Non-pigmented ciliary epithelial cell (primary cell): ENCODE data around the gene PDZRN3.

Experiments
- DNase-seq: peaks from one replicate; pipeline ENCODE4 v3.0.0-alpha.2; 2010; ENCODE audit warnings: low read depth

The PDZRN3 gene

GRCh38 chr3:73520931-73521461 is 103.7 kb downstream of the PDZRN3 start:
- DNase-seq = no peak

DNA sequence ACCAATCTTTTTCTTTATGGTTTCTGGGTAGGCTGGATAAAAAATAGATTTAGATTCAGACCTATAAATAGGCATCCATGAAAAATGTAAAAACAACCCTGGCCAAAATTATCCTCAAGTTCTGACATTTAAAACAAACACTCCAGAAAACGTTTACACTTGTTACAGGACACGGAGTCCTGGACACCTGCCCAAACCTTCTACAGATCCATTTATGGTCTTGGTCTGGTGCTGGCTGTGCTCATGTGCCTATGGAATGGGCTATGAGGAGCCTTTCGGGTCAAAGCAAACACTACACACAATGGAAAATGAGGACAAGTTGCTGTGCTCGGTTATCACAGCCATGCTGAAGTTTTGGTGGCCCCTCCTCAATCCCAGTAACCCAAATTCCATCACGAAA is 108.1 kb downstream of the PDZRN3 start:
- no peak for DNase-seq

- no peak for DNase-seq
Measured at GRCh38 chr3:73513260-73513659, 111.5 kb downstream of the PDZRN3 start.

GRCh38 chr3:73511571-73512525 is 112.9 kb downstream of the PDZRN3 start:
- no peak for DNase-seq

GRCh38 chr3:73510784-73511183 is 114.0 kb downstream of the PDZRN3 start:
- DNase-seq = no peak

DNA sequence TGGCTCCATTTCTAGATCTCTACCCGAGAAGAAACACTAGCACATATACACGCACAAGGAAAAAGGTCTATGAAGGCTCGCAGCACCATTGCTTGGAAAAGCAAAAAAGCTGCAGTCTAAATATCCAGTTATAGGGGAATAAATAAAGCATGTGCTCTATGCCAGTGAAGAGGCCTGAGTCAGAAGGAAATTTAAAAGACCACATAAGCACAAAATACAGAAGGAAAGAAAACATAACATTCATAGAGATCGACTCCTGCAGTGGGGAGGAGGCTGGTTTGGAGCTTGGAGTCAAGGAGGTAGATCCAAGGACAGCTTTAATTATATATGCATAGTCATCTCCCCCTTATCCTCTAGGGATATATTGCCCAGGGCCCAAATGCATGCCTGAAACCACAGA is 114.4 kb downstream of the PDZRN3 start:
- DNase-seq = no peak

GRCh38 chr3:73509816-73510215 is 114.9 kb downstream of the PDZRN3 start:
- DNase-seq = no peak

DNA sequence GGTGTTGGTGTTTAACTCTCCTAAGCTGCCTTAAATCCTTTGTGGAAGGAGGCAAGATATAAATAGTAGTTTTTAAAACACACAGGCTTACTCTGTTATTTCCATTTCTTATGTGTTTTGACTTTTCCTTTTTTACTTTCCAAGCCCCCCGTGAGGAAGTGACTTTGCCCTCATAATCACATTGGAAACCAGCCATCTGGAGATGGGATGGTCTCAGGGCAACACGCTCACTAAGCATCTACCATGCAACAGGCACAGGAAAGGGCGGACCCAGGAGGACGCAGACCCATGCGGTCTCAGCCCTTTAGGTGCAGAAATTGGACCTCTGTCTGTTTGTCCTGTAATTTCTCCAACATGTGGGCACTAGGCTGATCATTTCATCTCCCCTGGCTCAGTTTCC is 115.7 kb downstream of the PDZRN3 start:
- DNase-seq = no peak

DNA sequence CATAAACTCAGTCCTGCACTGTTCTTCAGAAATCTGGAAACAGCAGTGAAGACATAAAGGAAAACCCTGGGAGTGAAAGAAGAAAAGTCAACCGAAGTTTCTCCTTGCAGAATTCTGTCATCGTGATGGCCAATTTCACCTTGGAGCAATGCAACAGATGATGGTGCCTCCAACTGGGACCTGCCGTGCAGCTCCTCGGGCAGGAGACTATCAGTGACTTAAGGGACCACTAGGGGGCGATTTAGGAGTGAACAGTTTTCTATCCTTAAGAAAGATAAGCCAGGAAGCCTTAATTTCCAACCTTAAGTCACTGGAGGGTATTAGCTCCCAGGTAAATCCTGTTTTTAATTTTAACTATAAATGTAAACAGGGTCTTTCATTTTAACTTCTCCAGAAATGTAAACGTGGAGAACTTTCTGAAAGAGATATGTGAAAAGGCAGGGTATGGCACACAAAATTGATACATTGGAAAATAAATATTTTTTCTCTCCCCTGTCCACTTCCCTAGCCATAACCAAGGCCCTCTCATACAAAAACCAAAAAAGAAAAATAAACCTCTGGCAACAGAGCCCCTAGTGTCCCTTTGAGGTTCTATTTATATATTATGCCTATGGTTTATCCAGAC is 116.3 kb downstream of the PDZRN3 start:
- DNase-seq = no peak

DNA sequence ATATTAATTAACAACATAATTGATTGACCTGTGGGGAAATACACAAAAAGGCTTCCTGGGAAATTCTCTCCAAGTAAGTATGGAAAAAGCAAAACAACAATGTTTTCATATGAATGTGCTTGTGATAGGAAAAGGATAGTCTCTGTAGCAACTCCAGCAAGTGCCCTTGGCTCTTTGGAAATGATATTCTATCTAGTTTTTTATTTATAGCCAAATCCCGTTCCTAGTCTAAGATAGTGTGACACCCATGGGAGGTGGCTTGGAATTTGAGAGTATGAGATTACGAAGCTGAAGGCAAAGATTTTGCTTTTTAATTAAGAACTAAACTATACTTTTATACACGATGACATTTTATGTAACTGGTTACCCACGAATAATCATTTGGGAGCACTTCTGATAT is 119.9 kb downstream of the PDZRN3 start:
- no peak for DNase-seq

DNA sequence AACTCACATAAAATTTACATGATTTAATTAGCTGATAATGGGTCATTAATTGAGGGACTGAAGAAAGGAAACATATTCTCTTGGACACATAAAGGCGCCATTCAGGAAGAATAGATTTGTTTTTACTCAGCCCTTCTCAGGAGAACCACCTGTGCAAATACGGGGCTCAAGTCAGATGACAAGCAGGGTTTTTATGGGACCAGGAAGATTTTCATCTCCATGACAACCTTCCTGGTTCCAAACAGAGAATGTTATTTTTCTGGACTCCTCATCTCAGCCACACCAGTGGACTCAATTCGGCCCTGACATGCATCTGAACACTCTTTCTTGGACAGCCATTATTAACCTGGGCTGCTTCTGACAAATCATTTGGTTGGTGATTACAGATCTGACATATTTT is 120.5 kb downstream of the PDZRN3 start:
- DNase-seq = no peak

- DNase-seq = no peak
Measured at GRCh38 chr3:73503781-73504180, 121.0 kb downstream of the PDZRN3 start.

DNA sequence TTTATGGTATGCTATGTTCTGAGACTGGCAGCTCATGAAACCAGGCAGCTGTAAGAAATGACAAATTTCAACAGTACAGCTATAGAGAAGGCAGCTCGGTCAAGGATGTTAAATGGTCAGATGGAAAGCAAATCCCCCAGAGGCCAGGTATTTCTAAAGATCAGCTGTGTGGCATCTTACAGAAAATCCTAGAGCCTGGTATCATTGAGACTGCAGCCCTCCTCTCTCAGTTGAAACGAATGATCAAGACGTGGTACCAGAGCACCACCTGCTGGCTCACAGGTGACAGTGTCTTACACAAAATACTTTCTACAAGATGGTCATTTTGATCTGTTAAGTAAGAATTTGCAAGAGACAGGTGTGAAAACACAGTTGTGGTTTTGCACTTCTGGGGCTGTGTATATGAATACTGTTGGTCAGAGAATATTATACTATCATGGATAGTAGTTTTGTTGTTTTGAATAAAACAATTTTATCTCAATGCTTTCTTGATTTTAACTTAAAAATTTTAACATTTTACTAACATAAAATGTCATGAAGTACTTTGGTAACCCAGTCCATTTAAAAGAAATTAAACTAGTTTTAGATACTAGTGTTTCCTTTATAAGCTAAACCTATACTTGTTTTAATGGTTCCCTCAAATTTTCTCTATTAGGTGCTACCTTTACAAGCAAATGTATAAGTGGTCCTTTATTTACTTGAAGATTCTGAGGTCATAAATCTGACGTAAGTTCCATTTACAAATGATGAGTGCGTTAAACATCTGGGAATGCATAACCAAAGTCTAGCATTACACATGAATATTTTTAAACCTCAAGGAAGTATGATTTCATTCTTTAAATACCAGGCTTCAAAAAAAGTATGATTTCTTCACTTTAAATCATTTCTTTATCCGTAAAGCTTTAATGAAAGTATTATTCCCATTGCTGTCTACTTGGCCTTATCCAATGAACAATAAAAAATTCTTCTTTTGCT is 121.8 kb downstream of the PDZRN3 start:
- DNase-seq = peak; percentile 88

DNA sequence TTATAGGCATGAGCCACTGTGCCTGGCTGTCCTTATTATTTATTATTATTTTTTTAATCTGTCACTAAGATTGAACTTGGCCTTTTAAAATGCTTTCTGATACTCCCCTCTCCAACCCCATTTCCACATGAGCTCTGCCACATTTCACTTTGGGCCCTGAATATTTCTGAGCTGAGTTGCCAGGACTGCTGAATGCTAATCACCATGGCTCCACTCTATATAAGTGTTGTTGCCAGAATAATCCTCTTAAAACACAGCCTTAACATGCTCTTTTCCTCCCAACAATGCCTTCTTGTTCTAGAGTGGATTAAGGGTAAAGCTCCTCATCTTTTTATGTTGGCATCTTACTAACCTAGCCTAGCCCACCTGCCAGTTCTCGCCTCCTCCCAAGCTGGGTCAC is 124.4 kb downstream of the PDZRN3 start:
- DNase-seq = no peak

DNA sequence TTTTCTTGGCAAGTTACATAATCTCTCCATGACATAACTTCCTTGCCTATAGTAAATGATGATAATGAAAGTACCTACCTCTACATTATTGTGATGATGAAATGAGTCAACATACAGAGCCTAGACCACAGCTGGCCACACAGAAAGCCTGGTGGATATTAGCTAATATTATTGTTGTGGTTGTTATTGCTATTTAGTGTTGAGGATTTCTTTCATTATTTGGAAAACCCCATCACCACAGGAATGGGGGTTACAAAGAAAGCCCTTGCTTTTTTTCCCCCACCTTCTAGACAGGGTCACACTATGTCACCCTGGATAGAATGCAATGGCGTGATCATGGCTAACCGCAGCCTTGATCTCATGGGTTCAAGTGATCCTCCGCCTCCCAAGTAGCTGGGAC is 125.0 kb downstream of the PDZRN3 start:
- no peak for DNase-seq

DNA sequence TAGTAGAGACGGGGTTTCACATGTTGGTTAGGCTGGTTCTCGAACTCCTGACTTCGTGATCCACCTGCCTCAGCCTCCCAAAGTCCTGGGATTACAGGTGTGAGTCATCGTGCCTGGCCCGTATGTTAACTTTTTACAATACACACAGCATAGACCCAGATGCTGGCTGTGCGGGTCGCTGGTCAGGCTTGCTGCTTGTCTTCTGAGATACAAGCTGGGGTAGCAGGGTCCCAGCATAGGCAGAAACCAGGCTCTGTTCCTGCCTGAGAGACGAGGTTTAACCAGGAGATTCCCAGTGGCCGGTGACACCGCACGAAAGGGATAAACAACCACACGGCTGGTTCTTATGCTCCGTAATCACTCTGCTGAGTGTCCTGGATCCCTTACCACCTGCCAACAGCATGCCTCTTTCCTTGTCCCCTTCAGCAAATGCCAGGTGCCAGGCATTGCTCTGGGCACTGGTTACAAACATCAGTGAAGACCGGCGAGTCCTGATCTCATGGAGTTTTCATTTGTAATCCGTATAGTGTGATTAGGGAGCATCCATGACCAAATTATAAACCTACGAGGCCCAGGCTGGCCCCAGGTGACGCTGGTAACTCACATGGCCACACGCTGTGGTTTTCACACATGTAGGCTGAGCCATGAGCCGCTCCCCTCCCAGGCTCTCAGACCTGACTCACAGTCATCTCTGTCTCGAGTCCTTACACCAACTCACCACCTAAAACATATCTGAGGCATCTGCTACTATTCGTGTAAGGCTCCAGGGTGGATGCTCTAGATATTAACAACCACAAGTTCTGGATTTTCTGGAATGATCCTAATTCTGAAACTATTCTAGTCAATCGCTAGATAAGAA is 125.7 kb downstream of the PDZRN3 start:
- DNase-seq = no peak

GRCh38 chr3:73497646-73498406 is 126.9 kb downstream of the PDZRN3 start:
- no peak for DNase-seq

DNA sequence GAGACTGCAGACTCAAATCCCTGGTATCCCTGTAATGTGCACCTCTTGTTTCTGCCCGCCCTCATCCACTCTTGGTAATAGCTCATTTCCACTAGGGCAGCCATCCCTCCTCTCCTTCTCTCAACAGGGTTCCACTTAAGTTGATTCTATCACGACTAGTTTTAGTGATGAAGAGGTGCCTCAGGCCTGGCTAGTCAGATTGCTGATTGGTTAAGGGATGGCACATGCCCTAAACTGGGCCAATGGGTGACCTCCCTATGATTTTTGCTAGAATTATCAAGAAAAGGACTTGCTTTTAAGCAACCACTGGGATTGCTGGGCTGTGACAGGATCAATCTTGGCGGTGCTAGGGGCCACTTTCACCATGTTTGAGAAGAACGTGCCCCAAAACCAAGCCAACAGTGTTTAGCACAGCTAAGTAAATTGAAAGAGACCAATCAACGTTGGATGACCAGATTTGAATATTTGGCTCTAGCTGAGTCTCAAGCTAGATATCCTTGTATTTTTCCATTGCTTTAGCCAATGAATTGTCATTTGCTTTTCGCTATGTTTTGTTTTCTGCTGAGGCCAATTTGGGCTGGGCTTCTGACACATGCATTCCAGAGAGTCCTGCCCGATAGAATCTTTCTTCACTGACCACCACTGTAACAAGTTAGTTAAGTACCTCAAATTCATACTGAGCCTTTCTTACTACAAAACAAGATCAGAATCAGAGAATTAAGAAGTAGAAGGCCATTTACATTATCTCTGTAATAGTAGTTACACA is 131.0 kb downstream of the PDZRN3 start:
- no peak for DNase-seq

- no peak for DNase-seq
Measured at GRCh38 chr3:73492186-73492585, 132.6 kb downstream of the PDZRN3 start.

- DNase-seq = no peak
Measured at GRCh38 chr3:73491287-73491662, 133.5 kb downstream of the PDZRN3 start.
